AG08395 (cell line): ENCODE measurements around the gene NEDD9.

Source experiments
- DNase-seq: peaks from one replicate; pipeline ENCODE4 v3.0.0; 2012; ENCODE audit warnings: mixed read lengths, low spot score

Gene NEDD9

GRCh38 chr6:11142296-11143027, 90.0 kb downstream of the NEDD9 start:
- no peak for DNase-seq

- no peak for DNase-seq
Measured at GRCh38 chr6:11141295-11141694, 91.2 kb downstream of the NEDD9 start.

GRCh38 chr6:11140056-11140455, 92.4 kb downstream of the NEDD9 start:
- DNase-seq: no peak

GRCh38 chr6:11139051-11139960, 93.2 kb downstream of the NEDD9 start:
- peak; percentile 20 for DNase-seq

GRCh38 chr6:11136809-11137208, 95.7 kb downstream of the NEDD9 start:
- DNase-seq: no peak
